ENCODE measurements around the gene MAF.

MAF gene

GRCh38 chr16:79600638-79601091, at the start of gene MAF:
MAF (minus strand) TSS chr16:79600737; CDS start chr16:79599902, 835 bp downstream.
- peak; percentile 30 for DNase-seq (ENCODE audit: low read depth)

GRCh38 chr16:79648826-79649225, 48.3 kb upstream of the MAF start:
- no peak for DNase-seq (ENCODE audit: low read depth)

GRCh38 chr16:79647586-79647985, 47.0 kb upstream of the MAF start:
- DNase-seq (ENCODE audit: low read depth): no peak

GRCh38 chr16:79645701-79646100, 45.2 kb upstream of the MAF start:
- no peak for DNase-seq (ENCODE audit: low read depth)

- no peak for DNase-seq (ENCODE audit: low read depth)
Observed at GRCh38 chr16:79644971-79645667, 44.6 kb upstream of the MAF start.

- DNase-seq (ENCODE audit: low read depth): no peak
Observed at GRCh38 chr16:79642652-79643051, 42.1 kb upstream of the MAF start.

- DNase-seq (ENCODE audit: low read depth): no peak
Observed at GRCh38 chr16:79640513-79641360, 40.2 kb upstream of the MAF start.

GRCh38 chr16:79639576-79640311, 39.2 kb upstream of the MAF start:
- DNase-seq (ENCODE audit: low read depth): no peak

GRCh38 chr16:79638386-79638785, 37.8 kb upstream of the MAF start:
- DNase-seq (ENCODE audit: low read depth): no peak

- no peak for DNase-seq (ENCODE audit: low read depth)
Observed at GRCh38 chr16:79635488-79635887, 35.0 kb upstream of the MAF start.

- DNase-seq (ENCODE audit: low read depth): no peak
Observed at GRCh38 chr16:79634298-79634697, 33.8 kb upstream of the MAF start.

GRCh38 chr16:79632289-79632688, 31.8 kb upstream of the MAF start:
- DNase-seq (ENCODE audit: low read depth): no peak

- DNase-seq (ENCODE audit: low read depth): no peak
Observed at GRCh38 chr16:79628988-79629387, 28.5 kb upstream of the MAF start.

- no peak for DNase-seq (ENCODE audit: low read depth)
Observed at GRCh38 chr16:79628501-79628975, 28.0 kb upstream of the MAF start.

- DNase-seq (ENCODE audit: low read depth): no peak
Observed at GRCh38 chr16:79627092-79627491, 26.6 kb upstream of the MAF start.

- DNase-seq (ENCODE audit: low read depth): no peak
Observed at GRCh38 chr16:79625738-79626137, 25.2 kb upstream of the MAF start.

GRCh38 chr16:79623824-79624223, 23.3 kb upstream of the MAF start:
- no peak for DNase-seq (ENCODE audit: low read depth)

GRCh38 chr16:79623062-79623461, 22.5 kb upstream of the MAF start:
- no peak for DNase-seq (ENCODE audit: low read depth)

- DNase-seq (ENCODE audit: low read depth): no peak
Observed at GRCh38 chr16:79621027-79621426, 20.5 kb upstream of the MAF start.

- DNase-seq (ENCODE audit: low read depth): no peak
Observed at GRCh38 chr16:79618692-79619050, 18.1 kb upstream of the MAF start.

GRCh38 chr16:79618041-79618691, 17.6 kb upstream of the MAF start:
- no peak for DNase-seq (ENCODE audit: low read depth)

GRCh38 chr16:79613009-79613408, 12.5 kb upstream of the MAF start:
- no peak for DNase-seq (ENCODE audit: low read depth)
